Pancreas (tissue), 10 donors: ENCODE results near the gene SDC4. TPM values are rescaled to one million over a fixed set of nuclear protein-coding genes. Genes with fewer than 3 reads are reported as not detected.
A peak's percentile ranks its signal among the peaks of the same experiment; 100 is the strongest.

ENCODE experiments used
- ATAC-seq, 4 donors: fragments of 200-7000 bp; cut with Tn5 transposase; one replicate each; pipeline versions ENCODE4 v1.8.0 to v1.9.1; 2020; ENCODE audit warnings: mild to moderate bottlenecking in 4 of 4, moderate library complexity in 4 of 4
- DNase-seq, 6 donors: peaks; one replicate each; pipeline ENCODE4 v3.0.0-alpha.2; 2020
- FAIRE-seq: peaks from 2 replicates; lab custom pipeline; 2012; peaks lifted over from hg19 to GRCh38; lab: Jason Lieb, UNC
- H3K27ac ChIP-seq, 4 donors: fragments of 200-600 bp; sonication (generic); 1 replicate in 3 of 4; 2 replicates in 1 of 4; pipeline versions ENCODE4 v1.5.0 to v1.8.0; 2020
- H3K27me3 ChIP-seq, 4 donors: fragments of 200-600 bp; one replicate each; pipeline ENCODE4 v1.8.0; 2021
- H3K36me3 ChIP-seq, 3 donors: fragments of 200-600 bp; sonication (generic) in 1 of 3; one replicate each; pipeline versions ENCODE4 v1.5.0 to v1.8.0; 2020 to 2021
- H3K4me1 ChIP-seq, 3 donors: fragments of 200-600 bp; one replicate each; pipeline ENCODE4 v1.8.0; 2021
- H3K4me3 ChIP-seq, 4 donors: fragments of 200-600 bp; sonication (generic) in 2 of 4; one replicate each; pipeline versions ENCODE4 v1.5.0 to v1.8.0; 2020 to 2021
- H3K9me3 ChIP-seq, 4 donors: fragments of 200-600 bp; one replicate each; pipeline ENCODE4 v1.8.0; 2021
- WGBS, 2 donors: extraction: QIAGEN DNeasy Blood & Tissue Kit; methylation state at CpG; one replicate each; pipeline ENCODE4 v1.1.7; 2013; 5-methylcytosine and 5-hydroxymethylcytosine counted together
- intact Hi-C, 3 donors: fragments of 100-400 bp; cut with DNase I; formaldehyde crosslinking; loops; one replicate each; pipeline versions ENCODE4 v1.11.1 to v1.14.2; 2022
- polyA plus RNA-seq, 2 donors: library from polyadenylated mRNA; stranded (reverse); fragments of 200-250 nt; gene quantifications; one replicate each; pipeline ENCODE4 v1.2.3, GENCODE V29; 2013
- total RNA-seq, 6 donors: library from RNA; stranded (reverse); fragmentation: NEBNext Ultra II Directional in 4 of 6; extraction: Animal tissue kit (Norgen Biotek cat#: 25700) in 4 of 6; gene quantifications; one replicate each; pipeline versions ENCODE4 v1.2.1 to v1.2.4, GENCODE V29; 2021 to 2023
- TF ChIP-seq, protein P1 (sequence below), 4 donors: fragments of 200-600 bp; sonication (generic) in 3 of 4; IDR thresholded peaks; one replicate each; pipeline versions ENCODE4 v1.5.0 to v1.8.0; 2021; ENCODE audit warnings: antibody characterized with exemption in 4 of 4
- donor health status: healthy with polysubstance abuse.
- donor health status: DM: no; HTN: no; CAD: no; lungs with moderate emphysema.
- donor health status: DM: no; HTN: no; CAD: no.
- donor health status: control.
- donor health status: control.
- donor health status: Bipolar disorder and iron deficiency.
- donor health status: DM: yes; HTN: yes; CAD: no.
- donor health status: DM: no; HTN: no; CAD: no.
- donor health status: DM: no; HTN: no; CAD: no.
- donor health status: DM: yes; HTN: yes; CAD: no.

SDC4 gene
- total and polyA plus RNA-seq, 8 donors: 48.2 to 208 (median 55.0) TPM

DNA sequence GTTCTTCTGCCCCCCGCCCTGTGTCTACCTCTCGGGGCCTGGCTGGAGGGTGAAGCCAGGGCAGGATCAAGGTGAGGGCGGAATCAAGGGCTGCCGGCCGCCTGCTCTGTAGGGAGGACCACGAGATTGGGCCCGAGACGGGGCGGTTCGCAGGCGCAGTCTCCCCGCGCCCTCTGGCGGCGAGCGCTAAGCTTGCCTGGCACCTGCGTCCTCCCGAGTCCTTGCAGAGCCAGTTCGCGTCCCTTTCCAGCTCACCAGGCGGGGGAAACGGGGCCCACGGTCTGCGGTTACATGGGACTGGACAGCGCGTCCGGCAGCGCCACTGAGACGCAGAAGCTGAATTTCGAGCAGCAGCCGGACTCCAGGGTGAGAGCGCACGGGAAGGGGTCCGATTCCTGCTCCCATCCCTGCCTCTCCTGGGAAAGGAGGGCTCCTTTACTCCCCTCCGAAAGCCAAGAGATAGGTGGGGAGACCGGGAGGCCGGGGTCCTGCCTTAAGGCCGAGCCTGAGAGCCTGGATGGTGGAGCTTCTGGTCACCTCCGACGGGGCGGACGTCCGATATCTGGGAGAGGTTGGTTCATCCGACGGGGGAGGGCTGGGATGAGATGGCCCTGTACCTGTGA lies 36.5 kb downstream of the SDC4 start:
- DNase-seq (peak; percentile 71 to 93 (median 85)), ATAC-seq (peak; percentile 48 to 73 (median 59)), FAIRE-seq (no peak)
- peaks cover 0 to 22% (median 3%) of the 10 kb centered on the region in 3 donors for H3K36me3 ChIP-seq
- no peaks in the 10 kb centered on the region for H3K4me1 ChIP-seq
- TF ChIP-seq, protein P1, sequence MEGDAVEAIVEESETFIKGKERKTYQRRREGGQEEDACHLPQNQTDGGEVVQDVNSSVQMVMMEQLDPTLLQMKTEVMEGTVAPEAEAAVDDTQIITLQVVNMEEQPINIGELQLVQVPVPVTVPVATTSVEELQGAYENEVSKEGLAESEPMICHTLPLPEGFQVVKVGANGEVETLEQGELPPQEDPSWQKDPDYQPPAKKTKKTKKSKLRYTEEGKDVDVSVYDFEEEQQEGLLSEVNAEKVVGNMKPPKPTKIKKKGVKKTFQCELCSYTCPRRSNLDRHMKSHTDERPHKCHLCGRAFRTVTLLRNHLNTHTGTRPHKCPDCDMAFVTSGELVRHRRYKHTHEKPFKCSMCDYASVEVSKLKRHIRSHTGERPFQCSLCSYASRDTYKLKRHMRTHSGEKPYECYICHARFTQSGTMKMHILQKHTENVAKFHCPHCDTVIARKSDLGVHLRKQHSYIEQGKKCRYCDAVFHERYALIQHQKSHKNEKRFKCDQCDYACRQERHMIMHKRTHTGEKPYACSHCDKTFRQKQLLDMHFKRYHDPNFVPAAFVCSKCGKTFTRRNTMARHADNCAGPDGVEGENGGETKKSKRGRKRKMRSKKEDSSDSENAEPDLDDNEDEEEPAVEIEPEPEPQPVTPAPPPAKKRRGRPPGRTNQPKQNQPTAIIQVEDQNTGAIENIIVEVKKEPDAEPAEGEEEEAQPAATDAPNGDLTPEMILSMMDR (IDR thresholded peaks at IDR 0.05): peak; percentile 58 to 77 (median 72)
- no peaks in the 10 kb centered on the region for H3K27me3 ChIP-seq
- no peaks in the 10 kb centered on the region for H3K9me3 ChIP-seq
- WGBS, 2 donors: 12 to 15% methylated on average over 45 of the region's 45 CpGs
- peak overlapping the region in 3 of 4 donors; percentile 48 to 64 (median 60) for H3K4me3 ChIP-seq
- H3K27ac ChIP-seq: no peak overlapping the region
- intact Hi-C loops: loop anchor here in 2 of 3 donors (10.0 kb wide), 2 partner anchors 123 to 453 kb away; no protein-coding TSS in a partner anchor

GRCh38 chr20:45309075-45309474 lies 39.1 kb downstream of the SDC4 start:
- FAIRE-seq (no peak), ATAC-seq (no peak), DNase-seq (peak in 2 of 6 donors; percentile 42 to 55)
- H3K36me3 ChIP-seq: peaks cover 0 to 5% (median 0%) of the 10 kb centered on the region in 3 donors
- intact Hi-C loops: no loop called here
- WGBS, 2 donors: 35 to 45% methylated on average over 3 of the region's 3 CpGs
- no peaks in the 10 kb centered on the region for H3K27me3 ChIP-seq
- H3K27ac ChIP-seq: no peak overlapping the region
- peaks cover 5 to 10% (median 9%) of the 10 kb centered on the region in 3 donors for H3K4me1 ChIP-seq
- H3K4me3 ChIP-seq: peak overlapping the region in 3 of 4 donors; percentile 48 to 64 (median 60)
- TF ChIP-seq, protein P1 (IDR thresholded peaks at IDR 0.05): no peak
- no peaks in the 10 kb centered on the region for H3K9me3 ChIP-seq

GRCh38 chr20:45308117-45308778 lies 40.0 kb downstream of the SDC4 start, which contains the start of gene MATN4:
TSS of gene MATN4 (minus strand) at chr20:45308299. CDS start at chr20:45305582, 2,717 bp downstream.
- 17 to 18% methylated on average over 16 to 20 of the region's 20 CpGs for WGBS, 2 donors
- FAIRE-seq (no peak), ATAC-seq (peak; percentile 35 to 53 (median 46)), DNase-seq (peak; percentile 81 to 95 (median 86))
- Histone ChIP-seq H3K4me3 (peak within 1 kb of the TSS; percentile 33 to 64 (median 54)), H3K36me3 (no peaks in the 10 kb centered on the region), H3K4me1 (peaks cover 5 to 10% (median 9%) of the 10 kb centered on the region in 3 donors), H3K9me3 (no peaks in the 10 kb centered on the region), H3K27me3 (no peaks in the 10 kb centered on the region), H3K27ac (peak within 1 kb of the TSS; percentile 55 to 62 (median 59))
- TF ChIP-seq, protein P1 (IDR thresholded peaks at IDR 0.05): peak in 3 of 4 donors; percentile 14 to 38 (median 27)
- intact Hi-C loops: no loop called here

DNA sequence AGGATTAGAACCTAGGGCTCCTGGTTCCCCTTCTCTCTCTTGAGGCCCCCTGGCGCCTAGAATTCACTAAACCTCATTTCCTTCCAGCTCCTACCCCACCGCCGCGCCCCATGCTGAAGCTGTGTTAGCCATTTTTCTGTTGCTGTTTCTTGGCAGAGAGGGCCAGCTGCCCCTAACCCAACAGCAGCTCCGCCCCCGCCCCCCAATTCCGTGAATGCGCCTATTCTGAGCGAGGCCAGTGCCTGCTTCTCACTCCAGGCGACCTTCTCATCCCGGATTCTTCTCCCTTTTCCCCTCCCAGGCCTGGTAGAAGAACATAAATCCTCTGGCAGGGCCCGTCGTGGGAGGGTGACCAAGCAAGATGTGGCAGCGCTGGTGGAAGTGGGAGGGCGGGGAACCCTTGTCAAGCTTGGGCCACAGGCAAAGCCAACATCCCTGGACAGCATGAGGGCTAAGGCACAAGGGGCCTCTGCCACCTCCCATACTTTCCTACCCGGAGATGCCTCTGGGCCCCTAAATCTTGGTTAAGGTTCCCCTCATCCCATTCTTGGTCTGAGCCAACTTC lies 41.1 kb downstream of the SDC4 start:
- 19 to 23% methylated on average over 16 of the region's 16 CpGs for WGBS, 2 donors
- DNase-seq: peak in 1 of 6 donors; percentile 58

More for the DNA sequence above, 41.1 kb downstream of the SDC4 start:
- Histone ChIP-seq H3K27me3 (no peaks in the 10 kb centered on the region), H3K4me1 (peaks cover 5 to 10% (median 9%) of the 10 kb centered on the region in 3 donors), H3K4me3 (peak overlapping the region; percentile 33 to 64 (median 54)), H3K27ac (peak overlapping the region; percentile 55 to 62 (median 59)), H3K36me3 (no peaks in the 10 kb centered on the region), H3K9me3 (no peaks in the 10 kb centered on the region)
- ATAC-seq: peak; percentile 1 to 4 (median 3)
- TF ChIP-seq, protein P1 (IDR thresholded peaks at IDR 0.05): no peak
- intact Hi-C loops: no loop called here
- FAIRE-seq: no peak
